ENCODE data around the gene RPS27L.

GRCh38 chr15:63122002-63122875 lies 35.0 kb downstream of the RPS27L start:
- TF ChIP-seq, protein P1, sequence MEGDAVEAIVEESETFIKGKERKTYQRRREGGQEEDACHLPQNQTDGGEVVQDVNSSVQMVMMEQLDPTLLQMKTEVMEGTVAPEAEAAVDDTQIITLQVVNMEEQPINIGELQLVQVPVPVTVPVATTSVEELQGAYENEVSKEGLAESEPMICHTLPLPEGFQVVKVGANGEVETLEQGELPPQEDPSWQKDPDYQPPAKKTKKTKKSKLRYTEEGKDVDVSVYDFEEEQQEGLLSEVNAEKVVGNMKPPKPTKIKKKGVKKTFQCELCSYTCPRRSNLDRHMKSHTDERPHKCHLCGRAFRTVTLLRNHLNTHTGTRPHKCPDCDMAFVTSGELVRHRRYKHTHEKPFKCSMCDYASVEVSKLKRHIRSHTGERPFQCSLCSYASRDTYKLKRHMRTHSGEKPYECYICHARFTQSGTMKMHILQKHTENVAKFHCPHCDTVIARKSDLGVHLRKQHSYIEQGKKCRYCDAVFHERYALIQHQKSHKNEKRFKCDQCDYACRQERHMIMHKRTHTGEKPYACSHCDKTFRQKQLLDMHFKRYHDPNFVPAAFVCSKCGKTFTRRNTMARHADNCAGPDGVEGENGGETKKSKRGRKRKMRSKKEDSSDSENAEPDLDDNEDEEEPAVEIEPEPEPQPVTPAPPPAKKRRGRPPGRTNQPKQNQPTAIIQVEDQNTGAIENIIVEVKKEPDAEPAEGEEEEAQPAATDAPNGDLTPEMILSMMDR (conservative IDR thresholded peaks at IDR 0.05 in 1 of 2, IDR thresholded peaks at IDR 0.05 in 1 of 2; ENCODE audit: low read depth in 1 of 2, low read length in 2 of 2), result no peak
- no peak for TF ChIP-seq EZH2 (IDR thresholded peaks at IDR 0.05; ENCODE audit: low read length, missing control alignments)
